ENCODE results near the gene CCDC152.

DNA sequence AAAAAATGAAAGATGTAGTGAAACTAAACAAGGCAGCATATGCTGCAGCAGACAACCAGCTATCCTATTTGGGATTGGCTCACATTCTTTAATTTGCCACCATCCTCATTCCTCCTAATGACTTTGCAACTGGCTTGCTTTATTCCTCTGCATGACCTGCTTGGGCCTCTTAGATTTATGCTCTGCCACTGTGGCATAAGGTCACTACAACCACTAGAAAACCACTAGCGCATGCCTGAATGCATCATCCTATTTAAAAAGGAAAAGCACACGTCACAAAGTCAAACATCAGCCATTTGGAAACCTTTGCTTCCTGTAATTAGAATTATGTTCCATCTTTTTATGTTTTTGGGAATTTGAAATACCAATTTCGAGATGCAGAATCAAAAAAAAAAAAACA lies 40.8 kb upstream of the CCDC152 start:
- TF ChIP-seq EZH2 (IDR thresholded peaks at IDR 0.05; ENCODE audit: low read length, unreplicated experiment) (no peak), EZH2phosphoT487 (IDR thresholded peaks at IDR 0.05; ENCODE audit: borderline replicate concordance, low read length) (no peak)
- TF ChIP-seq, protein P1, sequence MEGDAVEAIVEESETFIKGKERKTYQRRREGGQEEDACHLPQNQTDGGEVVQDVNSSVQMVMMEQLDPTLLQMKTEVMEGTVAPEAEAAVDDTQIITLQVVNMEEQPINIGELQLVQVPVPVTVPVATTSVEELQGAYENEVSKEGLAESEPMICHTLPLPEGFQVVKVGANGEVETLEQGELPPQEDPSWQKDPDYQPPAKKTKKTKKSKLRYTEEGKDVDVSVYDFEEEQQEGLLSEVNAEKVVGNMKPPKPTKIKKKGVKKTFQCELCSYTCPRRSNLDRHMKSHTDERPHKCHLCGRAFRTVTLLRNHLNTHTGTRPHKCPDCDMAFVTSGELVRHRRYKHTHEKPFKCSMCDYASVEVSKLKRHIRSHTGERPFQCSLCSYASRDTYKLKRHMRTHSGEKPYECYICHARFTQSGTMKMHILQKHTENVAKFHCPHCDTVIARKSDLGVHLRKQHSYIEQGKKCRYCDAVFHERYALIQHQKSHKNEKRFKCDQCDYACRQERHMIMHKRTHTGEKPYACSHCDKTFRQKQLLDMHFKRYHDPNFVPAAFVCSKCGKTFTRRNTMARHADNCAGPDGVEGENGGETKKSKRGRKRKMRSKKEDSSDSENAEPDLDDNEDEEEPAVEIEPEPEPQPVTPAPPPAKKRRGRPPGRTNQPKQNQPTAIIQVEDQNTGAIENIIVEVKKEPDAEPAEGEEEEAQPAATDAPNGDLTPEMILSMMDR (conservative IDR thresholded peaks at IDR 0.05; ENCODE audit: low read depth, low read length), result no peak
